ENCODE measurements around the gene KCTD3.

The KCTD3 gene

GRCh38 chr1:215523906-215524305 lies 43.2 kb upstream of the KCTD3 start (continued):
- TF ChIP-seq TSHZ1 (tag by site-specific recombination; IDR thresholded peaks at IDR 0.05; ENCODE audit: borderline replicate concordance) (no peak), OSR2 (tag by site-specific recombination; IDR thresholded peaks at IDR 0.05) (no peak), ZNF585B (tag by site-specific recombination; IDR thresholded peaks at IDR 0.05) (no peak), REST (tag by site-specific recombination; IDR thresholded peaks at IDR 0.05) (no peak), ZBTB17 (tag by site-specific recombination; IDR thresholded peaks at IDR 0.05) (no peak)

GRCh38 chr1:215526147-215526845 lies 40.8 kb upstream of the KCTD3 start:
- Histone ChIP-seq H3K27ac (ENCODE audit: extremely low read depth, low read depth, low read length) (no peak overlapping the region), H3K4me1 (ENCODE audit: control insufficient read depth, insufficient read depth, low read length) (no peaks in the 10 kb centered on the region), H3K4me3 (ENCODE audit: low read depth, low read length) (no peak overlapping the region), H3K36me3 (ENCODE audit: control insufficient read depth in 2 of 2, insufficient read depth in 1 of 2, low read length in 2 of 2) (no peaks in the 10 kb centered on the region), H3K9me3 (ENCODE audit: control insufficient read depth, insufficient read depth, low read depth, low read length) (no peaks in the 10 kb centered on the region)
- TF ChIP-seq ZNF623 (tag by site-specific recombination; IDR thresholded peaks at IDR 0.05), result no peak
- TF ChIP-seq ZNF654 (tag by site-specific recombination; IDR thresholded peaks at IDR 0.05; ENCODE audit: low read depth), result peak; percentile 85
- POLR2A ChIA-PET, result no interaction called here
- CTCF ChIA-PET, result interaction anchor here (0.6 to 4.2 kb wide), 17 partner anchors 9 to 898 kb away, joined by 3 to 20 read pairs (median 3); no protein-coding TSS in a partner anchor

GRCh38 chr1:215526846-215527151 lies 40.3 kb upstream of the KCTD3 start:
- H3K27ac ChIP-seq (ENCODE audit: extremely low read depth, low read depth, low read length), result no peak overlapping the region
- ChIA-PET POLR2A (no interaction called here), CTCF (interaction anchor here (0.6 to 4.2 kb wide), 14 partner anchors 9 to 1265 kb away, joined by 3 to 20 read pairs (median 4); no protein-coding TSS in a partner anchor)
- no peak overlapping the region for H3K4me3 ChIP-seq (ENCODE audit: low read depth, low read length)
- no peaks in the 10 kb centered on the region for H3K36me3 ChIP-seq (ENCODE audit: control insufficient read depth in 2 of 2, insufficient read depth in 1 of 2, low read length in 2 of 2)
- no peaks in the 10 kb centered on the region for H3K9me3 ChIP-seq (ENCODE audit: control insufficient read depth, insufficient read depth, low read depth, low read length)
- no peaks in the 10 kb centered on the region for H3K4me1 ChIP-seq (ENCODE audit: control insufficient read depth, insufficient read depth, low read length)
- TF ChIP-seq ZBTB6 (tag by site-specific recombination; IDR thresholded peaks at IDR 0.05), result no peak
- no peak for TF ChIP-seq ZNF274 (IDR thresholded peaks at IDR 0.05; ENCODE audit: low read length)
- TF ChIP-seq ZNF274 (tag by site-specific recombination; IDR thresholded peaks at IDR 0.05; ENCODE audit: borderline replicate concordance), result no peak
- TF ChIP-seq GFI1B (tag by site-specific recombination; IDR thresholded peaks at IDR 0.05), result no peak
- no peak for TF ChIP-seq ZNF394 (tag by site-specific recombination; IDR thresholded peaks at IDR 0.05; ENCODE audit: borderline replicate concordance)
- TF ChIP-seq ZNF629 (tag by site-specific recombination; IDR thresholded peaks at IDR 0.05), result no peak
- TF ChIP-seq FEZF1 (tag by site-specific recombination; IDR thresholded peaks at IDR 0.05), result no peak
- no peak for TF ChIP-seq ZNF354C (tag by site-specific recombination; IDR thresholded peaks at IDR 0.05; ENCODE audit: borderline replicate concordance, low read depth)
- no peak for TF ChIP-seq ZSCAN5A (tag by site-specific recombination; IDR thresholded peaks at IDR 0.05)
- TF ChIP-seq ZBTB48 (tag by site-specific recombination; IDR thresholded peaks at IDR 0.05), result no peak
- TF ChIP-seq ZSCAN30 (tag by site-specific recombination; IDR thresholded peaks at IDR 0.05), result no peak
- no peak for TF ChIP-seq ZNF10 (tag by site-specific recombination; IDR thresholded peaks at IDR 0.05)
- TF ChIP-seq ZNF416 (tag by site-specific recombination; IDR thresholded peaks at IDR 0.05), result no peak
- TF ChIP-seq ZNF266 (tag by site-specific recombination; IDR thresholded peaks at IDR 0.05; ENCODE audit: low read depth), result no peak
- no peak for TF ChIP-seq ZNF488 (tag by site-specific recombination; IDR thresholded peaks at IDR 0.05)
- TF ChIP-seq ZNF174 (tag by site-specific recombination; IDR thresholded peaks at IDR 0.05), result no peak
